Measurements from ENCODE around the gene KIDINS220.

The KIDINS220 gene

DNA sequence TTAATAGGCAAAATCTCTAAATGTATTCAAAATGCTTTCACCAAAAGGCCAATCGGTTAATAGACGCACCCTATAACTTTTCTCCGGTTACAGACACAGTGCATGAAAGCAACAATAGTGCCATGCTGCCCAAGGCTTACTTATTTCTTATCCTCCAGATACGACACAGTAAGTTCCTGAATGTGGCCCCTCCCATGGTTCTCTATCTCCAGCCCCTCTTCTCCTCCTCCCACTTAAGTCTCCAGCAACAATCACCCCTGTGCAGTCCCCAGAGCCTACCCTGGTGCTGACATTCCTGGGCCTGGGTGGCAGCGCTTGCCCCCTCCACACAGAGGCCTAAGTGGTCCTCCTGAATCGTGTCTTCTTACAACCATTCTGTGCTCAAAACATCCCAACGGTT, 3.6 kb downstream of the KIDINS220 start:
- Histone ChIP-seq H3K9me3 (ENCODE audit: control insufficient read depth, insufficient read depth, low read length) (no peaks in the 10 kb centered on the region), H3K36me3 (ENCODE audit: control insufficient read depth, insufficient read depth, low read length) (no peaks in the 10 kb centered on the region), H3K9ac (ENCODE audit: low read depth, low read length) (no peak overlapping the region), H3K4me3 (ENCODE audit: low read depth, low read length) (no peak overlapping the region), H3K27me3 (ENCODE audit: control insufficient read depth, insufficient read depth, low read length) (no peaks in the 10 kb centered on the region), H3K4me1 (ENCODE audit: control insufficient read depth, insufficient read depth, low read length) (no peaks in the 10 kb centered on the region; the same call in 1 of the 2 replicates), H3K27ac (ENCODE audit: low read depth, low read length) (no peak overlapping the region)

DNA sequence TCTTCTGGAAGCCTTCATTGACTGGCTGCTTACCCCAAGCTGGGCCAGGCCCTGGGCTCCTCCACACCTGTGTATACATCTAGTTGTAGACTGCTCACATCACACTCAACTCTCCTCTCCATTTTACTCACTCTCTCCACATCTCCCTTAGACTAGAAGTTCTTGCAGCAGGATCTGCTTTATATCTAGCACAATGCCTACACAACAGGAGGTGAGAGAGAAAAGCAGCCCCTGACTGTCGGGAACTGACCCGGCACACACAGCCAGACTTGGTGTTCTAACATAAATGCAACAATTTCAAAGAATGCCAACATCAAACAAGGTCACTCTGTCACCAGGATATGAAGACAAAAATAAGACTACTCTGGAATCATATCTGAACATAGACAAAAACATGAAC, 5.9 kb downstream of the KIDINS220 start:
- Histone ChIP-seq H3K27me3 (ENCODE audit: control insufficient read depth, insufficient read depth, low read length) (no peaks in the 10 kb centered on the region), H3K27ac (ENCODE audit: low read depth, low read length) (no peak overlapping the region), H3K9me3 (ENCODE audit: control insufficient read depth, insufficient read depth, low read length) (no peaks in the 10 kb centered on the region), H3K4me1 (ENCODE audit: control insufficient read depth, insufficient read depth, low read length) (no peaks in the 10 kb centered on the region; the same call in 1 of the 2 replicates), H3K36me3 (ENCODE audit: control insufficient read depth, insufficient read depth, low read length) (no peaks in the 10 kb centered on the region), H3K9ac (ENCODE audit: low read depth, low read length) (no peak overlapping the region), H3K4me3 (ENCODE audit: low read depth, low read length) (no peak overlapping the region)

GRCh38 chr2:8827729-8828128, 9.7 kb downstream of the KIDINS220 start:
- no peaks in the 10 kb centered on the region; the same call in 1 of the 2 replicates for H3K4me1 ChIP-seq (ENCODE audit: control insufficient read depth, insufficient read depth, low read length)
- H3K27ac ChIP-seq (ENCODE audit: low read depth, low read length): no peak overlapping the region
- no peaks in the 10 kb centered on the region for H3K9me3 ChIP-seq (ENCODE audit: control insufficient read depth, insufficient read depth, low read length)
- H3K36me3 ChIP-seq (ENCODE audit: control insufficient read depth, insufficient read depth, low read length): peaks cover 6% of the 10 kb centered on the region; the same call in 1 of the 2 replicates
- no peak overlapping the region for H3K4me3 ChIP-seq (ENCODE audit: low read depth, low read length)
- no peak overlapping the region for H3K9ac ChIP-seq (ENCODE audit: low read depth, low read length)
- H3K27me3 ChIP-seq (ENCODE audit: control insufficient read depth, insufficient read depth, low read length): no peaks in the 10 kb centered on the region

DNA sequence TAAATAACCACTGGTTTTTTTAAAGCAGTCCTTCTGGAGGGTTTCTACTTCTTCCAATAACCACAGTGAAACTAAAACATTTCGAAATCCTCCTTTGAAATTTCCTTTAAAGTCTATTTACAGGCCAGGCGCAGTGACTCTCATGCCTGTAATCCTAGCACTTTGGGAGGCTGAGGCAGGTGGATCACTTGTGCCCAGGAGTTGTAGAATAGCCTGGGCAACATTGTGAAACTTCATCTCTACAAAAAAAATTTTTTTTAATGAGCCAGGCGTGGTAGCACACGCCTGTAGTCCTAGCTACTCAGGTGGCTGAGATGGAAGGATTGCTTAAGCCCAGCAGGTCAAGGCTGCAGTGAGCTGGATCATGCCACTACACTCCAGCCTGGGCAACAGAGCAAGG, 15.2 kb downstream of the KIDINS220 start:
- Histone ChIP-seq H3K27ac (ENCODE audit: low read depth, low read length) (no peak overlapping the region), H3K4me3 (ENCODE audit: low read depth, low read length) (no peak overlapping the region), H3K9me3 (ENCODE audit: control insufficient read depth, insufficient read depth, low read length) (no peaks in the 10 kb centered on the region), H3K4me1 (ENCODE audit: control insufficient read depth, insufficient read depth, low read length) (no peaks in the 10 kb centered on the region), H3K36me3 (ENCODE audit: control insufficient read depth, insufficient read depth, low read length) (peaks cover 10% of the 10 kb centered on the region; the same call in 1 of the 2 replicates), H3K9ac (ENCODE audit: low read depth, low read length) (no peak overlapping the region), H3K27me3 (ENCODE audit: control insufficient read depth, insufficient read depth, low read length) (no peaks in the 10 kb centered on the region)

DNA sequence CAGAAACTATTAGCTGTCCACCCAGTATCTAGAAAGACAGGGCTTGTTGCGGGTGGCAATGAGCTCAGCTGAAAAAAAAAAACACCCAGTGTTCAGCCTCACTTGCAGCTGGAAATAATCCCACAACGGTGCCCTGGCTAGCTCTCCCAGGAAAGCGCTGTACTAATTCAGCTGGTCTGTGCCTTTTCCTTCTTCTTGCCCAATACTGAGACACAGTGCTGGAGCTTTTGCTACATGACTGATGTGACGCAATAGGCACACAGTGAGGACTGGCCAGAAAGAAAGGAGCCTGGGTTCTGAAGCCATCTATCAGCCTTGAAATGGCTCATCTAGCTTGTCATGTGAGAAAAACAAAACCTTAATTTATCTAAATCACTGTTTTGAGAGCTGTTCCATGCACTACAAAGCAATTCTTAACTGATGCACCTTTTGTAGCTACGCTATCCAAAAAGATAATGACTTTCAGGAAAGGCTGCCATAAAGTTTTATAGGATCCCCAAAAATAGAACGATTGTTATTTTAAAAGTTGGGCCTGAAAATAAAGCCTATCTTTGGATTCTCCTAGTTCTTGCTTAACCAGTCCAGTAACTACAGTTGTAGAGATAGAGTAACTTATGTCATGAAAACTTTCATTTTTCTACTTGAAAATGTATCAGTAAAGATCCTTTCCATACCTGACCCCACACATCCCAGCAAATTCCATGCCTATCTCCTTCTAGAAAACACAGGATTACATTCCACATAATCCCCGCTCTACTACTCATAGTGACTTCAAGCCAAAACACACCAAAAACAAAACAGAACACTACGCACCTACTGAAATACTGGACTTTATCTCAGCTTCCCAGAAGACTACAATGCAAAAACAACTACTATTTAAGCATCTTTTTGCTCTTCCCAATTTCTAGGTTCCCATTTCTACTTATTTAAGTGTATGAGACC, 15.9 kb downstream of the KIDINS220 start:
- Histone ChIP-seq H3K27me3 (ENCODE audit: control insufficient read depth, insufficient read depth, low read length) (no peaks in the 10 kb centered on the region), H3K9me3 (ENCODE audit: control insufficient read depth, insufficient read depth, low read length) (no peaks in the 10 kb centered on the region), H3K27ac (ENCODE audit: low read depth, low read length) (no peak overlapping the region), H3K4me1 (ENCODE audit: control insufficient read depth, insufficient read depth, low read length) (no peaks in the 10 kb centered on the region), H3K36me3 (ENCODE audit: control insufficient read depth, insufficient read depth, low read length) (peaks cover 11% of the 10 kb centered on the region; the same call in 1 of the 2 replicates), H3K9ac (ENCODE audit: low read depth, low read length) (no peak overlapping the region), H3K4me3 (ENCODE audit: low read depth, low read length) (no peak overlapping the region)

DNA sequence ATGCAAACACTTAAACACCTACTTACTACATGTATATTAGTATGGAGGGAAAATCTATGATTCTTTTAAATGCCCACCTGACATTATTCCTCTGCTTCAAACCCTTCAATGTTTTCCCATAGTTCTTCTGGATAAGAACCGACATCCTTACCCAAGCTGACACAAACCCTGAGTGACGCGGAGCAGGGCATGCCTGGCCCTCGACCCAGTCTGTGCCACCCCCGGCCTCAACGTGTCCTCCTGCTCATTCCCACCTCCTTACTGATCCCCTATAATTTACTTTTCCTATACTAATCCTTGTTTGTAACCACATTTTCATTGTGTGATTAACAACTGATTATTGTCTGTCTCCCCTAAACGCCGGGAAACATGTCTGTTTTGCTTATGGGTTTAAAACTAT, 17.5 kb downstream of the KIDINS220 start:
- H3K9me3 ChIP-seq (ENCODE audit: control insufficient read depth, insufficient read depth, low read length): no peaks in the 10 kb centered on the region
- no peaks in the 10 kb centered on the region for H3K4me1 ChIP-seq (ENCODE audit: control insufficient read depth, insufficient read depth, low read length)
- H3K27me3 ChIP-seq (ENCODE audit: control insufficient read depth, insufficient read depth, low read length): no peaks in the 10 kb centered on the region
- no peak overlapping the region for H3K4me3 ChIP-seq (ENCODE audit: low read depth, low read length)
- H3K9ac ChIP-seq (ENCODE audit: low read depth, low read length): no peak overlapping the region
- H3K36me3 ChIP-seq (ENCODE audit: control insufficient read depth, insufficient read depth, low read length): peaks cover 5% of the 10 kb centered on the region; the same call in 1 of the 2 replicates
- H3K27ac ChIP-seq (ENCODE audit: low read depth, low read length): no peak overlapping the region

DNA sequence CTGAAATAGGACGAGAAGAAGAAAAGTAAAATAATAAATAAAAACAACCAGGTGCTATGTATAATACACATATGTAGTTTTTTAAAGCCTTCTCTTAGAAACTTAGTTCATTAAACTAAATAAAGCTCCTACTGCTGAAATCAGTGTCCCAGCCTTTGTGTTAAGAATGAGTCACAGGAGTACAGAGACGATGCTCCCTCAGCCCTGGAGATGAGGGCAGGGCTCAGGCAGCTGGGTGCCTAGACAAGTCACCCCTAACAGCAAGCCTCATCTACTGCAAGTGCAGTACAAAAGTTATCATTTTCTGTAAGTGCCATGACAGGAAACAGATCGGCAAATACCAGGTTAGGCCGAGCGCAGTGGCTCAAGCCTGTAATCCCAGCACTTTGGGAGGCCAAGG, 18.2 kb downstream of the KIDINS220 start:
- no peak overlapping the region for H3K27ac ChIP-seq (ENCODE audit: low read depth, low read length)
- no peaks in the 10 kb centered on the region for H3K4me1 ChIP-seq (ENCODE audit: control insufficient read depth, insufficient read depth, low read length)
- H3K4me3 ChIP-seq (ENCODE audit: low read depth, low read length): no peak overlapping the region
- no peak overlapping the region for H3K9ac ChIP-seq (ENCODE audit: low read depth, low read length)
- H3K9me3 ChIP-seq (ENCODE audit: control insufficient read depth, insufficient read depth, low read length): no peaks in the 10 kb centered on the region
- H3K36me3 ChIP-seq (ENCODE audit: control insufficient read depth, insufficient read depth, low read length): peaks cover 5% of the 10 kb centered on the region; the same call in 1 of the 2 replicates
- no peaks in the 10 kb centered on the region for H3K27me3 ChIP-seq (ENCODE audit: control insufficient read depth, insufficient read depth, low read length)

DNA sequence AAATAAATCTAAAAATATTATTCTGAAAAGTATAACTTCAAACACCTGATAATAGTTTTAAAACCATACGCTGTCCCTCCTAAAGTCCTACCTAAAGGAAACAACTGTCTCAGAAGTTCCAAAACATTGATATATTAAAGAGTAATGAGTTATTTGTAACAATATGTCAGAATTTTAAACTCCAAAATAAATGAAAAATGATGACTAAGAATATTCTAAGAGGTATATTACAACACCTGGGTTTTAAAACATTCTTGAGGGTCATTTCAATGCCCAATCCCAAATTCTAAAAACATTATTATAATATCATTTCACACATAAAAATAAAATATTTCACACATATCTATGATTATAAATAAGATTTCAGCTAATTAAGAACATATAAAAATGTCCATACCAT, 20.2 kb downstream of the KIDINS220 start:
- Histone ChIP-seq H3K9ac (ENCODE audit: low read depth, low read length) (no peak overlapping the region), H3K9me3 (ENCODE audit: control insufficient read depth, insufficient read depth, low read length) (no peaks in the 10 kb centered on the region), H3K4me1 (ENCODE audit: control insufficient read depth, insufficient read depth, low read length) (no peaks in the 10 kb centered on the region), H3K27me3 (ENCODE audit: control insufficient read depth, insufficient read depth, low read length) (no peaks in the 10 kb centered on the region), H3K36me3 (ENCODE audit: control insufficient read depth, insufficient read depth, low read length) (peaks cover 5% of the 10 kb centered on the region; the same call in 1 of the 2 replicates), H3K4me3 (ENCODE audit: low read depth, low read length) (no peak overlapping the region), H3K27ac (ENCODE audit: low read depth, low read length) (no peak overlapping the region)

- Histone ChIP-seq H3K9me3 (ENCODE audit: control insufficient read depth, insufficient read depth, low read length) (no peaks in the 10 kb centered on the region), H3K9ac (ENCODE audit: low read depth, low read length) (no peak overlapping the region), H3K4me3 (ENCODE audit: low read depth, low read length) (no peak overlapping the region), H3K27me3 (ENCODE audit: control insufficient read depth, insufficient read depth, low read length) (no peaks in the 10 kb centered on the region), H3K27ac (ENCODE audit: low read depth, low read length) (no peak overlapping the region), H3K36me3 (ENCODE audit: control insufficient read depth, insufficient read depth, low read length) (peaks cover 32% of the 10 kb centered on the region), H3K4me1 (ENCODE audit: control insufficient read depth, insufficient read depth, low read length) (no peaks in the 10 kb centered on the region)
Measured at GRCh38 chr2:8806885-8807704, 30.3 kb downstream of the KIDINS220 start.

- Histone ChIP-seq H3K36me3 (ENCODE audit: control insufficient read depth, insufficient read depth, low read length) (peaks cover 20% of the 10 kb centered on the region), H3K9ac (ENCODE audit: low read depth, low read length) (no peak overlapping the region), H3K27ac (ENCODE audit: low read depth, low read length) (no peak overlapping the region), H3K9me3 (ENCODE audit: control insufficient read depth, insufficient read depth, low read length) (no peaks in the 10 kb centered on the region), H3K27me3 (ENCODE audit: control insufficient read depth, insufficient read depth, low read length) (no peaks in the 10 kb centered on the region), H3K4me3 (ENCODE audit: low read depth, low read length) (no peak overlapping the region), H3K4me1 (ENCODE audit: control insufficient read depth, insufficient read depth, low read length) (no peaks in the 10 kb centered on the region)
Measured at GRCh38 chr2:8805278-8806210, 31.9 kb downstream of the KIDINS220 start.

Data from HUES48 (cell line).